ENCODE results near the gene UQCR10. TPM values are rescaled to one million over a fixed set of nuclear protein-coding genes. Genes with fewer than 3 reads are reported as not detected.
A peak's percentile ranks its signal among the peaks of the same experiment; 100 is the strongest.

The UQCR10 gene
- total RNA-seq (10 to 100 TPM; 31.9 to 36.8 TPM), total RNA-seq (21.6 to 48.7 reads per million in 2 donors)

- Mint-ChIP-seq H3K27ac (peak within 1 kb of the TSS; percentile 98), H3K4me1 (peaks cover 31% of the 10 kb centered on the region)
These were observed at the start of gene UQCR10 for GRCh38 chr22:29767171-29768051. Gene UQCR10, plus strand, starts transcription at chr22:29767369. Its CDS starts 30 bp downstream, at chr22:29767399.

DNA sequence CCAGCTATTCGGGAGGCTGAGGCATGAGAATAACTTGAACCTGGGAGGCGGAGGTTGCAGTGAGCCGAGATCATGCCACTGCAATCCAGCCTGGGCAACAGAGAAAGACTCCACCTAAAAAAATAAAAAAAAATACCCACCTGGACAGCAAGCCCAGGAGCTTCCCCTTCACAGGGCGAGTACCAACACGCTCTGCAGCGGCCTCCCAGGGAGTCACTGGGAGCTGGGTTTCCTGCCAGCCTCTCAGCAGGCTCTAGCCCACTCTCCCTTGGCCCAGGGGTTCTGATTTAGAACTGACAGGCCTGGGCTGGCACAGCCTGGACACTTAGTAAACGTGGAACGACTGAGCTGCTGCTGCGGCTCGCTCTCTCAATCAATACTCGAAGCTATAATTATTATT lies 49.4 kb upstream of the UQCR10 start:
- peaks cover 4% of the 10 kb centered on the region for H3K4me1 Mint-ChIP-seq
- H3K4me3 Mint-ChIP-seq: no peak overlapping the region
- peaks cover 59% of the 10 kb centered on the region for H3K27me3 Mint-ChIP-seq
- H3K9me3 ChIP-seq (ENCODE audit: control insufficient read depth, low read length, poor library complexity, severe bottlenecking): no peaks in the 10 kb centered on the region
- H3K36me3 Mint-ChIP-seq (ENCODE audit: low read depth): no peaks in the 10 kb centered on the region
- DNase-seq (no peak), ATAC-seq (no peak)
- H3K27ac Mint-ChIP-seq: no peak overlapping the region

More at GRCh38 chr22:29767171-29768051, at the start of gene UQCR10:
- Mint-ChIP-seq H3K36me3 (ENCODE audit: low read depth) (peaks cover 4% of the 10 kb centered on the region), H3K4me3 (peak within 1 kb of the TSS; percentile 98), H3K27me3 (no peaks in the 10 kb centered on the region)
- peak; percentile 86 to 90 (median 88) for DNase-seq
- ATAC-seq: peak; percentile 85
- no peaks in the 10 kb centered on the region for H3K9me3 ChIP-seq (ENCODE audit: control insufficient read depth, low read length, poor library complexity, severe bottlenecking)

DNA sequence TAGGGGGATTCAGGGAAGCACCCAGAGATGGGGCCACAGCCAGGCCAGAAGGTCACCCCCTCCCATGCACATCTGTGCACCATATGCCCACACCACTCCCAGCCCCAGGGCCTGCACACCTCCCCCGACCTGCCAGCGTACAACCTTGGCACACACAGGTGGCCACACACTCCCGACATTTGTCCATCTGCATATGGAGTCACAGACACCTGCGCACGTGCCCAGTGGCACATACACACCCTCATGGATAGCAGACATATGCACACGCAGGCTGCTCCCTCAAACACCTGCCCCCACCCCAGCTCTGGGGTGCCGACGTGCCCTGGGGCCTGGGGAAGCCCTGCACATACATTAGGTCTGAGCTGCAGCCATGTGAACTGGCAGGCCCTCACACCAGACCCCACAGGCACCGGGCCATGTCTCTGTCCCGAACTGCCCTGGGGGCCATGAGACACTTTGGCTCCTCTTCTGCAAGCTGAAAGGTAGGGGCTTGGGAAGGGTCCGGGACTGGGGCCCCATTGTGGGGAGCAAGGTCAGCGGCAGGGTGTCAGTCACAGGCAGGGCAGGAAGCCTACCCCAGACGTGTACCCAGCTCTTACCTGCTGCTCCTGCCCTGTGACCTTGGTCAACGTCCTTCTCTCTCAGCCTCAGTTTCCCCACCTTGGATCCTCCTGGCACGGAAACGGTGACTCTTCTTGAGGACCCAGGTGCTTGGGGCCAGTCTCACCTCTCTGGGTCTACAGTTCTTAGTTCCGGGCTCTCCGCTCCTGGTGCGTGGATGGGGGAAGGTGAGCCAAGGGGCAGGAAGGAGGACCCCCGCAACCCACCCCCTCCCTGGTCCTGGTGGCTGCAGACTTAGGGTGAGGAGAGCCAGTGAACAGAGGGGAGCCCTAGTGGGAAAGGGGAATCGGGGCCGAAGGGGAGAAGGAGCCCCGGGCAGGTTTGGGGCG lies 47.9 kb upstream of the UQCR10 start:
- DNase-seq: no peak
- no peaks in the 10 kb centered on the region for H3K36me3 Mint-ChIP-seq (ENCODE audit: low read depth)
- no peak for ATAC-seq
- H3K4me1 Mint-ChIP-seq: peaks cover 4% of the 10 kb centered on the region
- H3K27ac Mint-ChIP-seq: no peak overlapping the region
- peak overlapping the region; percentile 69 for H3K4me3 Mint-ChIP-seq
- H3K27me3 Mint-ChIP-seq: peaks cover 49% of the 10 kb centered on the region
- H3K9me3 ChIP-seq (ENCODE audit: control insufficient read depth, low read length, poor library complexity, severe bottlenecking): no peaks in the 10 kb centered on the region

- Mint-ChIP-seq H3K27ac (no peak within 1 kb of the TSS), H3K4me3 (peak within 1 kb of the TSS; percentile 69), H3K36me3 (ENCODE audit: low read depth) (no peaks in the 10 kb centered on the region), H3K4me1 (peaks cover 4% of the 10 kb centered on the region), H3K27me3 (peaks cover 43% of the 10 kb centered on the region)
- DNase-seq: no peak
- no peak for ATAC-seq
- no peaks in the 10 kb centered on the region for H3K9me3 ChIP-seq (ENCODE audit: control insufficient read depth, low read length, poor library complexity, severe bottlenecking)
These were observed 47.1 kb upstream of the UQCR10 start, which contains the start of gene CABP7 for GRCh38 chr22:29719899-29720645. Gene CABP7, plus strand, starts transcription at chr22:29720003. Its CDS starts 422 bp downstream, at chr22:29720425.

GRCh38 chr22:29720811-29721323 lies 46.3 kb upstream of the UQCR10 start:
- H3K27ac Mint-ChIP-seq: no peak overlapping the region
- DNase-seq (no peak), ATAC-seq (no peak)
- H3K36me3 Mint-ChIP-seq (ENCODE audit: low read depth): no peaks in the 10 kb centered on the region
- no peaks in the 10 kb centered on the region for H3K9me3 ChIP-seq (ENCODE audit: control insufficient read depth, low read length, poor library complexity, severe bottlenecking)
- H3K4me1 Mint-ChIP-seq: peaks cover 6% of the 10 kb centered on the region
- H3K27me3 Mint-ChIP-seq: peaks cover 39% of the 10 kb centered on the region
- peak overlapping the region; percentile 63 for H3K4me3 Mint-ChIP-seq

DNA sequence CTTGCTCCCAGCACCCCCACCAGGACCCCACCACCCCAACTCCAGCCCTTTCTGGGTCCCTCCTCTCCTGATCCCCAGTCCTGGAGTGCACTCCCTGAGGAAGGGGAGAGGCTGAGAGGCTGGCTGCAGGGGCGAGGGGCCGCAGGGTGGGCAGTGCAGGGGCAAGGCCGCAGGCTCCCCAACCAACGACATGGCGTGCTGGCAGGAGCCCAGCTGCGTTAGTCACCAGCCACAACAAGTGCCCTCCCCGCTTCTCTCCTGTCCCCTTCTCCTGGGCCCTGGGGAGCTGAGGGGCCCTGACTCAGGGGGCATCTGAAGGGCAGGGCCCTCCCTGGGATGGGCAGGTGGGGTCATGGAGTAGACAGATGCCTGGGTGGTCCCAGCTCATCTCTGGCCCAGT lies 45.0 kb upstream of the UQCR10 start:
- H3K9me3 ChIP-seq (ENCODE audit: control insufficient read depth, low read length, poor library complexity, severe bottlenecking): no peaks in the 10 kb centered on the region
- ATAC-seq (no peak), DNase-seq (no peak)
- Mint-ChIP-seq H3K4me3 (no peak overlapping the region), H3K36me3 (ENCODE audit: low read depth) (no peaks in the 10 kb centered on the region), H3K27ac (no peak overlapping the region), H3K4me1 (peaks cover 9% of the 10 kb centered on the region), H3K27me3 (peaks cover 26% of the 10 kb centered on the region)

- no peaks in the 10 kb centered on the region for H3K9me3 ChIP-seq (ENCODE audit: control insufficient read depth, low read length, poor library complexity, severe bottlenecking)
- Mint-ChIP-seq H3K4me1 (peaks cover 9% of the 10 kb centered on the region), H3K27ac (no peak overlapping the region), H3K36me3 (ENCODE audit: low read depth) (no peaks in the 10 kb centered on the region), H3K4me3 (no peak overlapping the region), H3K27me3 (peaks cover 23% of the 10 kb centered on the region)
- DNase-seq: no peak
- ATAC-seq: no peak
These were observed 44.6 kb upstream of the UQCR10 start for GRCh38 chr22:29722587-29722986.

GRCh38 chr22:29723766-29724165 lies 43.4 kb upstream of the UQCR10 start:
- no peak for DNase-seq
- H3K9me3 ChIP-seq (ENCODE audit: control insufficient read depth, low read length, poor library complexity, severe bottlenecking): no peaks in the 10 kb centered on the region
- ATAC-seq: no peak
- Mint-ChIP-seq H3K4me3 (no peak overlapping the region), H3K27ac (no peak overlapping the region), H3K36me3 (ENCODE audit: low read depth) (no peaks in the 10 kb centered on the region), H3K27me3 (peaks cover 14% of the 10 kb centered on the region), H3K4me1 (peaks cover 9% of the 10 kb centered on the region)

DNA sequence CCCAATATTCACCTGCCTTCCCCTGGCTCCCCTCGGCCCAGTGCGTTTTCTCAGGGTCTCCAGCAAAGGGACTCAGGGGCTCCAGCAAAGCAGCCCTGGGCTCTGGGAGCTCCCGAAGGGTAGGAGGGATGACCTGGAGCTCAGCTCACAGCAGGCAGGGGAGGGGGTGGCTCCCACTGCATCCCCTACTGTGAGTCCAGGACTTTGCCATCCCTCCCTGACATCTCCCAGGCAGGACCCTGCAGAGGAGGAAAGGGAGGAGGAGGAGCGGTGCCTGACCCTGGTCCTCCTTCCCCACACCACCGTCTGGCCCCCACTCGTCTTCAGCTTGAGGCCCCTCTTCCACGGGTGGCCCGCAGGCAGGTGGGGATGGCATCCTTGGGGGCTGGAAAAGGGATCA lies 42.3 kb upstream of the UQCR10 start:
- Mint-ChIP-seq H3K36me3 (ENCODE audit: low read depth) (no peaks in the 10 kb centered on the region), H3K27me3 (peaks cover 6% of the 10 kb centered on the region), H3K4me1 (peaks cover 7% of the 10 kb centered on the region), H3K4me3 (no peak overlapping the region), H3K27ac (no peak overlapping the region)
- H3K9me3 ChIP-seq (ENCODE audit: control insufficient read depth, low read length, poor library complexity, severe bottlenecking): no peaks in the 10 kb centered on the region
- ATAC-seq (no peak), DNase-seq (no peak)

GRCh38 chr22:29726106-29726505 lies 41.1 kb upstream of the UQCR10 start:
- no peaks in the 10 kb centered on the region for H3K36me3 Mint-ChIP-seq (ENCODE audit: low read depth)
- peaks cover 6% of the 10 kb centered on the region for H3K27me3 Mint-ChIP-seq
- no peak overlapping the region for H3K27ac Mint-ChIP-seq
- ATAC-seq (no peak), DNase-seq (no peak)
- no peaks in the 10 kb centered on the region for H3K9me3 ChIP-seq (ENCODE audit: control insufficient read depth, low read length, poor library complexity, severe bottlenecking)
- no peak overlapping the region for H3K4me3 Mint-ChIP-seq
- H3K4me1 Mint-ChIP-seq: peaks cover 7% of the 10 kb centered on the region

DNA sequence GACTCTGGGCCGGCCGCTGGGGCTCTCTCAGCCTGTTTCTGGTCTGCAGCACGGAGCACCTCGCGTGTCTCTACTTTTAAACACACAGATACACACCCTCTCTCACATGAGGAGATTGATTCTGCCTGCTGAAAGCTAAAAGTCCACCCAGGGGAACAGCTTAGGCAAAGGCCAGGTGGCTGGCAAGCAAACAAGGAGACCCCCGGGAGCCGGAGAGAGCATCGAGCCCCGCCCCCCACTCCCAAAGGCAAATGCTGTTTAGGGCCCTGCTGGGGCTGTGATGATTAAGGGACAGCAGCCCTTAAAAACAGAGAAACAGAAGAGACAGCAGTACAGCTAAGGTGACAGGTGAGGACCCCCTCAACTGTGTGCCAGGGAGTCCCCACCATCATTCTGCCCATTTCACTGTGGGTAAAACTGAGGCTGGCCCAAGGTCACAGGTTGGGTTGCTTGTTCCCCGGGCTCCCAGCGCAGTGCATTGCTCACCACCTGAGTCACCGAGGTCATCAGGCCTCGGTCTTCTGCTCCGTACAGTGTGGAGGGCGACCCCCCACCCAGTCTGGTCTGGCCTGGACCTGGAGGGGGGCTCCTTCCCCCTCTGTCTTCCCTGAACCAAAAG lies 40.5 kb upstream of the UQCR10 start:
- no peak for DNase-seq
- Mint-ChIP-seq H3K36me3 (ENCODE audit: low read depth) (no peaks in the 10 kb centered on the region), H3K4me3 (no peak overlapping the region), H3K4me1 (peaks cover 7% of the 10 kb centered on the region), H3K27ac (no peak overlapping the region), H3K27me3 (peaks cover 2% of the 10 kb centered on the region)
- no peaks in the 10 kb centered on the region for H3K9me3 ChIP-seq (ENCODE audit: control insufficient read depth, low read length, poor library complexity, severe bottlenecking)
- no peak for ATAC-seq

DNA sequence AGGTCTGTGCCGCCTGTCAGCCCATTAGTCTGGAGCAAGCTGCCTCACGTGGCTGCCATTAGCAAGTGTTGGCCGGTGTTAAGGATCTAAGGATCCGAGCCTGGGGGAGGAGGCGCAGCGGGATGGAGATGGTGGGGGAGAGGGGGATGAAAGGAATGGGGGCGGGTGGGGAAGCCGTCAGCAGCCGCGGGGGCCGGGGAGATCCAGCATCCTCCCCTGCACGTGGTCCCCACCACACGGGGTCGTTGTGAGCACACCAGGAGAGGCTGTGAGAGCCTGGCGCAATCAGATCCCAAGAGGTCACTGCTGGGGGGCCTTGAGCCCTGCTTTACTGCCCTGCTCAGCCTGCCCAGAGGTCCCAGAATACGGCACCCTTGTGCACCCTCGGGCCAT lies 40.0 kb upstream of the UQCR10 start:
- Mint-ChIP-seq H3K4me1 (peaks cover 7% of the 10 kb centered on the region), H3K27ac (no peak overlapping the region)
- DNase-seq: no peak

More for the DNA sequence above, 40.0 kb upstream of the UQCR10 start:
- Mint-ChIP-seq H3K36me3 (ENCODE audit: low read depth) (no peaks in the 10 kb centered on the region), H3K4me3 (no peak overlapping the region), H3K27me3 (no peaks in the 10 kb centered on the region)
- ATAC-seq: no peak
- H3K9me3 ChIP-seq (ENCODE audit: control insufficient read depth, low read length, poor library complexity, severe bottlenecking): no peaks in the 10 kb centered on the region
